Transverse colon (tissue), 4 donors: ENCODE measurements around the gene IMMT. TPM values are rescaled to one million over a fixed set of nuclear protein-coding genes. Genes with fewer than 3 reads are reported as not detected.

ENCODE experiments used
- DNase-seq: peaks from one replicate; pipeline ENCODE4 v3.0.0-alpha.2; 2019
- H3K27ac ChIP-seq, 4 donors: fragments of 200-600 bp; sonication (generic); 2 replicates each; pipeline ENCODE4 v1.5.1; 2016 to 2018; ENCODE audit warnings: inconsistent platforms in 4 of 4
- H3K27me3 ChIP-seq: fragments of 200-600 bp; sonication (generic); 2 replicates; pipeline ENCODE4 v1.5.1; 2017; ENCODE audit warnings: inconsistent platforms
- H3K36me3 ChIP-seq, 4 donors: fragments of 200-600 bp; sonication (generic); 2 replicates each; pipeline ENCODE4 v1.5.1; 2017 to 2019; ENCODE audit warnings: inconsistent platforms in 4 of 4
- H3K4me1 ChIP-seq, 4 donors: fragments of 200-600 bp; sonication (generic); 2 replicates each; pipeline ENCODE4 v1.5.1; 2017 to 2020; ENCODE audit warnings: inconsistent platforms in 4 of 4
- H3K4me3 ChIP-seq, 4 donors: fragments of 200-600 bp; sonication (generic); 1 replicate in 1 of 4; 2 replicates in 3 of 4; pipeline versions ENCODE4 v1.5.1 to v1.6.1; 2017 to 2019; ENCODE audit warnings: inconsistent platforms in 4 of 4
- H3K9me3 ChIP-seq, 2 donors: fragments of 200-600 bp; sonication (generic); 2 replicates each; pipeline ENCODE4 v1.5.1; 2017 to 2019; ENCODE audit warnings: inconsistent platforms in 2 of 2
- EP300 ChIP-seq: sonication (generic); formaldehyde crosslinking; IDR thresholded peaks from one replicate; pipeline ENCODE4 v1.6.1; 2017; ENCODE audit warnings: antibody characterized with exemption, low read depth
- POLR2A ChIP-seq: fragments of 450-650 bp; IDR thresholded peaks from one replicate; pipeline ENCODE4 v1.6.1; 2016; ENCODE audit warnings: antibody characterized with exemption, mild to moderate bottlenecking, moderate library complexity
- POLR2AphosphoS5 ChIP-seq, 3 donors: sonication (generic); formaldehyde crosslinking; IDR thresholded peaks; one replicate each; pipeline ENCODE4 v1.6.1; 2016; ENCODE audit warnings: antibody characterized with exemption in 3 of 3
- WGBS, 2 donors: methylation state at CpG; one replicate each; pipeline ENCODE4 v1.1.5; 2018; ENCODE audit warnings: low coverage in 1 of 2; 5-methylcytosine and 5-hydroxymethylcytosine counted together
- in situ Hi-C, 4 donors: fragments of 200-750 bp; cut with MboI; loops; one replicate each; pipeline versions ENCODE4 v1.15.0 to v1.15.1; 2017; ENCODE audit warnings: low sequenced_read_pairs in 3 of 4, low pct_ligation_motif_present in 1 of 4, low pct_unique_long_range_greater_than_20kb in 1 of 4
- intact Hi-C: fragments of 100-400 bp; cut with DNase I; formaldehyde crosslinking; loops from one replicate; pipeline ENCODE4 v1.15.1; 2023; ENCODE audit warnings: low total_unique reads
- total RNA-seq, 4 donors: library from RNA; depleted of rRNA; stranded (reverse); fragments of >200 nt; gene quantifications; one replicate each; pipeline ENCODE4 v1.1.0, GENCODE V29; 2016
- TF ChIP-seq, protein P1 (sequence below), 5 experiments: fragments of 200-600 bp in 3 of 5; fragments of 450-650 bp in 2 of 5; sonication (generic) in 3 of 5; IDR thresholded peaks; 1 replicate in 2 of 5; 2 replicates in 3 of 5; pipeline ENCODE4 v1.5.1; 2016 to 2017; ENCODE audit warnings: antibody characterized with exemption in 5 of 5, inconsistent platforms in 3 of 5, mild to moderate bottlenecking in 2 of 5, moderate library complexity in 1 of 5

The IMMT gene
- total RNA-seq, 4 donors from 2014 or later: 44.4 to 149 (median 85.8) TPM

- Histone ChIP-seq H3K4me3 (no peak overlapping the region), H3K27me3 (no peaks in the 10 kb centered on the region), H3K27ac (no peak overlapping the region), H3K9me3 (no peaks in the 10 kb centered on the region), H3K4me1 (peaks cover 0 to 10% (median 0%) of the 10 kb centered on the region in 4 donors), H3K36me3 (peaks cover 0 to 60% (median 20%) of the 10 kb centered on the region in 4 donors)
- no peak for DNase-seq
- in situ Hi-C loops: no loop called here
- intact Hi-C loops: no loop called here
- no peak for TF ChIP-seq POLR2AphosphoS5 (IDR thresholded peaks at IDR 0.05)
- TF ChIP-seq, protein P1, sequence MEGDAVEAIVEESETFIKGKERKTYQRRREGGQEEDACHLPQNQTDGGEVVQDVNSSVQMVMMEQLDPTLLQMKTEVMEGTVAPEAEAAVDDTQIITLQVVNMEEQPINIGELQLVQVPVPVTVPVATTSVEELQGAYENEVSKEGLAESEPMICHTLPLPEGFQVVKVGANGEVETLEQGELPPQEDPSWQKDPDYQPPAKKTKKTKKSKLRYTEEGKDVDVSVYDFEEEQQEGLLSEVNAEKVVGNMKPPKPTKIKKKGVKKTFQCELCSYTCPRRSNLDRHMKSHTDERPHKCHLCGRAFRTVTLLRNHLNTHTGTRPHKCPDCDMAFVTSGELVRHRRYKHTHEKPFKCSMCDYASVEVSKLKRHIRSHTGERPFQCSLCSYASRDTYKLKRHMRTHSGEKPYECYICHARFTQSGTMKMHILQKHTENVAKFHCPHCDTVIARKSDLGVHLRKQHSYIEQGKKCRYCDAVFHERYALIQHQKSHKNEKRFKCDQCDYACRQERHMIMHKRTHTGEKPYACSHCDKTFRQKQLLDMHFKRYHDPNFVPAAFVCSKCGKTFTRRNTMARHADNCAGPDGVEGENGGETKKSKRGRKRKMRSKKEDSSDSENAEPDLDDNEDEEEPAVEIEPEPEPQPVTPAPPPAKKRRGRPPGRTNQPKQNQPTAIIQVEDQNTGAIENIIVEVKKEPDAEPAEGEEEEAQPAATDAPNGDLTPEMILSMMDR (IDR thresholded peaks at IDR 0.05): no peak
- 20 to 93% methylated on average over 1 to 2 of the region's 2 CpGs for WGBS, 2 donors
These were observed 22.7 kb downstream of the IMMT start for GRCh38 chr2:86172610-86173009.

GRCh38 chr2:86171295-86171694 lies 24.0 kb downstream of the IMMT start:
- in situ Hi-C loops (no loop called here), intact Hi-C loops (no loop called here)
- no peak overlapping the region for H3K27ac ChIP-seq
- no peak overlapping the region for H3K4me3 ChIP-seq
- DNase-seq: no peak
- no peak for TF ChIP-seq POLR2AphosphoS5 (IDR thresholded peaks at IDR 0.05)
- TF ChIP-seq POLR2A: no peak
- TF ChIP-seq, protein P1 (IDR thresholded peaks at IDR 0.05): no peak
- TF ChIP-seq EP300: no peak
- H3K4me1 ChIP-seq: peaks cover 0 to 10% (median 0%) of the 10 kb centered on the region in 4 donors
- no peaks in the 10 kb centered on the region for H3K9me3 ChIP-seq
- 82 to 90% methylated on average over 3 of the region's 3 CpGs for WGBS, 2 donors
- peaks cover 0 to 56% (median 22%) of the 10 kb centered on the region in 4 donors for H3K36me3 ChIP-seq
- no peaks in the 10 kb centered on the region for H3K27me3 ChIP-seq

DNA sequence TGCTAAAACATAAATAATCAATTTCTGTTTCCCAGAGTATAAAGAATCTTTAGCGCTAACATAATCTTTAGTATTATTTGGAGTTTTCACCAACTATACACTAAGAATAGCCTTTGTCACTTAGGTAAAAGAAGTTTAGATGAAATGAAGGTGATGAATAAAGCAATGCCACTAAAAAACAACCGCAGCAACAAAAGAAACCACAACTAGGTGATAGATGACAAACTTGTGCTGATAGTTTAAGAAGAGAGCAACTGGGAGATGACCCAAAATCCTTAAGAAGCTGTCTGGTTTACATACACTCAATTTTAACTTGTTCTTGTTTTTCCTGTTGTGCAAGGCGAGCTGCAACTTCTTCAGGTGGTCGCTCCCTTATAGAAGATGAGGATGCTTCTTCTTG lies 24.8 kb downstream of the IMMT start:
- in situ Hi-C loops: no loop called here
- no peak overlapping the region for H3K4me3 ChIP-seq
- H3K27me3 ChIP-seq: no peaks in the 10 kb centered on the region
- TF ChIP-seq POLR2A (no peak), POLR2AphosphoS5 (IDR thresholded peaks at IDR 0.05) (no peak), EP300 (no peak)
- TF ChIP-seq, protein P1 (IDR thresholded peaks at IDR 0.05): no peak
- no peaks in the 10 kb centered on the region for H3K9me3 ChIP-seq
- peaks cover 0 to 10% (median 0%) of the 10 kb centered on the region in 4 donors for H3K4me1 ChIP-seq
- intact Hi-C loops: no loop called here
- H3K27ac ChIP-seq: no peak overlapping the region
- DNase-seq: no peak
- H3K36me3 ChIP-seq: peaks cover 0 to 61% (median 24%) of the 10 kb centered on the region in 4 donors
- 96% methylated on average over 4 of the region's 4 CpGs for WGBS, 2 donors

- WGBS, 2 donors: 90 to 95% methylated on average over 4 to 6 of the region's 6 CpGs
- in situ Hi-C loops (no loop called here), intact Hi-C loops (no loop called here)
- H3K36me3 ChIP-seq: peaks cover 0 to 69% (median 29%) of the 10 kb centered on the region in 4 donors
- TF ChIP-seq, protein P1 (IDR thresholded peaks at IDR 0.05): no peak
- no peak for TF ChIP-seq POLR2AphosphoS5 (IDR thresholded peaks at IDR 0.05)
- TF ChIP-seq EP300: no peak
- no peak for TF ChIP-seq POLR2A
- H3K4me3 ChIP-seq: no peak overlapping the region
- no peak overlapping the region for H3K27ac ChIP-seq
- no peaks in the 10 kb centered on the region for H3K27me3 ChIP-seq
- H3K4me1 ChIP-seq: no peaks in the 10 kb centered on the region
- DNase-seq: no peak
- no peaks in the 10 kb centered on the region for H3K9me3 ChIP-seq
These were observed 34.9 kb downstream of the IMMT start for GRCh38 chr2:86160156-86160952.
